ENCODE measurements around the gene ATP8A2. TPM values are rescaled to one million over a fixed set of nuclear protein-coding genes. Genes with fewer than 3 reads are reported as not detected.
"Not testable (repeated sequence)": the region's sequence is repeated elsewhere in the genome, so short reads cannot be mapped to it uniquely, and the experiment has no call there.

The ATP8A2 gene
- polyA plus RNA-seq, 4 donors = 5.4 to 6.7 (median 5.7) TPM

- no peak for DNase-seq (ENCODE audit: low read depth in 4 of 4, low spot score in 2 of 4)
Observed at GRCh38 chr13:25529425-25529824, 157.7 kb downstream of the ATP8A2 start.

- no peak for DNase-seq (ENCODE audit: low read depth in 4 of 4, low spot score in 2 of 4)
Observed at GRCh38 chr13:25538276-25538675, 166.5 kb downstream of the ATP8A2 start.

- no peak for DNase-seq (ENCODE audit: low read depth in 4 of 4, low spot score in 2 of 4)
Observed at GRCh38 chr13:25541434-25542123, 169.8 kb downstream of the ATP8A2 start.

GRCh38 chr13:25548991-25549390, 177.2 kb downstream of the ATP8A2 start:
- not testable (repeated sequence) for DNase-seq (ENCODE audit: low read depth in 4 of 4, low spot score in 2 of 4)

- no peak for DNase-seq (ENCODE audit: low read depth in 4 of 4, low spot score in 2 of 4)
Observed at GRCh38 chr13:25561812-25562211, 190.0 kb downstream of the ATP8A2 start.

- no peak for DNase-seq (ENCODE audit: low read depth in 4 of 4, low spot score in 2 of 4)
Observed at GRCh38 chr13:25570185-25570584, 198.4 kb downstream of the ATP8A2 start.

- no peak for DNase-seq (ENCODE audit: low read depth in 4 of 4, low spot score in 2 of 4)
Observed at GRCh38 chr13:25571237-25571636, 199.5 kb downstream of the ATP8A2 start.

GRCh38 chr13:25572171-25572570, 200.4 kb downstream of the ATP8A2 start:
- not testable (repeated sequence) for DNase-seq (ENCODE audit: low read depth in 4 of 4, low spot score in 2 of 4)

- DNase-seq (ENCODE audit: low read depth in 4 of 4, low spot score in 2 of 4) = peak; percentile 79 to 95 (median 86)
Observed at GRCh38 chr13:25574437-25575411, 202.9 kb downstream of the ATP8A2 start.

- no peak for DNase-seq (ENCODE audit: low read depth in 4 of 4, low spot score in 2 of 4)
Observed at GRCh38 chr13:25575562-25575961, 203.8 kb downstream of the ATP8A2 start.

- no peak for DNase-seq (ENCODE audit: low read depth in 4 of 4, low spot score in 2 of 4)
Observed at GRCh38 chr13:25578526-25578925, 206.8 kb downstream of the ATP8A2 start.

- DNase-seq (ENCODE audit: low read depth in 4 of 4, low spot score in 2 of 4) = no peak
Observed at GRCh38 chr13:25579221-25579620, 207.4 kb downstream of the ATP8A2 start.

- no peak for DNase-seq (ENCODE audit: low read depth in 4 of 4, low spot score in 2 of 4)
Observed at GRCh38 chr13:25581351-25581750, 209.6 kb downstream of the ATP8A2 start.

GRCh38 chr13:25584087-25584486, 212.3 kb downstream of the ATP8A2 start:
- DNase-seq (ENCODE audit: low read depth in 4 of 4, low spot score in 2 of 4) = no peak

GRCh38 chr13:25585000-25585399, 213.2 kb downstream of the ATP8A2 start:
- DNase-seq (ENCODE audit: low read depth in 4 of 4, low spot score in 2 of 4) = no peak

GRCh38 chr13:25587326-25587980, 215.7 kb downstream of the ATP8A2 start:
- no peak for DNase-seq (ENCODE audit: low read depth in 4 of 4, low spot score in 2 of 4)

GRCh38 chr13:25588336-25589060, 216.7 kb downstream of the ATP8A2 start:
- no peak for DNase-seq (ENCODE audit: low read depth in 4 of 4, low spot score in 2 of 4)

GRCh38 chr13:25598421-25598820, 226.6 kb downstream of the ATP8A2 start:
- no peak for DNase-seq (ENCODE audit: low read depth in 4 of 4, low spot score in 2 of 4)

- DNase-seq (ENCODE audit: low read depth in 4 of 4, low spot score in 2 of 4) = no peak
Observed at GRCh38 chr13:25602176-25602575, 230.4 kb downstream of the ATP8A2 start.

GRCh38 chr13:25604106-25604505, 232.3 kb downstream of the ATP8A2 start:
- DNase-seq (ENCODE audit: low read depth in 4 of 4, low spot score in 2 of 4) = no peak
